Measurements from ENCODE around the gene WNT9B. TPM values are rescaled to one million over a fixed set of nuclear protein-coding genes. Genes with fewer than 3 reads are reported as not detected.

WNT9B gene
- total and polyA plus RNA-seq, 12 donors = 0.07 to 2.0 (median 0.55) TPM; not detected in 3

- intact Hi-C loops (cut with DNase I) = no loop called here
- WGBS, 4 donors = 62 to 68% (median 65%) methylated on average over 16 to 17 of the region's 17 CpGs
- H3K27me3 ChIP-seq = no peaks in the 10 kb centered on the region
- no peaks in the 10 kb centered on the region for H3K36me3 ChIP-seq (replicated peaks in 1 of 2)
- TF ChIP-seq POLR2A (IDR thresholded peaks at IDR 0.05) = no peak
- no peak for TF ChIP-seq CTCF (IDR thresholded peaks at IDR 0.05)
- H3K4me3 ChIP-seq = no peak overlapping the region
- peak overlapping the region in 1 of 5 donors; percentile 57 for H3K27ac ChIP-seq
- H3K9me3 ChIP-seq (replicated peaks in 1 of 3) = no peaks in the 10 kb centered on the region
- no peaks in the 10 kb centered on the region for H3K4me1 ChIP-seq (replicated peaks in 1 of 2)
- DNase-seq = peak in 4 of 7 donors; percentile 28 to 75 (median 55)
Observed at GRCh38 chr17:46832945-46833839, 18.2 kb upstream of the WNT9B start.

- intact Hi-C loops (cut with DNase I) = no loop called here
- WGBS, 4 donors = 78 to 89% (median 83%) methylated on average over 2 of the region's 2 CpGs
- TF ChIP-seq CTCF (IDR thresholded peaks at IDR 0.05) (no peak), POLR2A (IDR thresholded peaks at IDR 0.05) (no peak)
Observed at GRCh38 chr17:46833840-46834208, 17.6 kb upstream of the WNT9B start.

GRCh38 chr17:46834846-46835245 lies 16.5 kb upstream of the WNT9B start:
- DNase-seq = no peak
- Histone ChIP-seq H3K9me3 (replicated peaks in 1 of 3) (no peaks in the 10 kb centered on the region), H3K36me3 (replicated peaks in 1 of 2) (no peaks in the 10 kb centered on the region), H3K27ac (no peak overlapping the region), H3K4me3 (no peak overlapping the region), H3K4me1 (replicated peaks in 1 of 2) (no peaks in the 10 kb centered on the region), H3K27me3 (no peaks in the 10 kb centered on the region)
- WGBS, 4 donors = 92 to 100% (median 95%) methylated on average over 3 of the region's 3 CpGs
- no peak for TF ChIP-seq POLR2A (IDR thresholded peaks at IDR 0.05)
- no peak for TF ChIP-seq CTCF (IDR thresholded peaks at IDR 0.05)
- intact Hi-C loops (cut with DNase I) = no loop called here

More at GRCh38 chr17:46833840-46834208, 17.6 kb upstream of the WNT9B start:
- Histone ChIP-seq H3K27ac (no peak overlapping the region), H3K4me3 (no peak overlapping the region), H3K27me3 (no peaks in the 10 kb centered on the region), H3K4me1 (replicated peaks in 1 of 2) (no peaks in the 10 kb centered on the region), H3K36me3 (replicated peaks in 1 of 2) (no peaks in the 10 kb centered on the region), H3K9me3 (replicated peaks in 1 of 3) (no peaks in the 10 kb centered on the region)
- no peak for DNase-seq

- intact Hi-C loops (cut with DNase I) = no loop called here
Observed at GRCh38 chr17:46836500-46836899, 14.9 kb upstream of the WNT9B start.

More at GRCh38 chr17:46836500-46836899, 14.9 kb upstream of the WNT9B start:
- H3K27me3 ChIP-seq = peaks cover 7% of the 10 kb centered on the region
- H3K36me3 ChIP-seq (replicated peaks in 1 of 2) = no peaks in the 10 kb centered on the region
- no peaks in the 10 kb centered on the region for H3K9me3 ChIP-seq (replicated peaks in 1 of 3)
- WGBS, 4 donors = 49 to 60% (median 58%) methylated on average over 2 of the region's 2 CpGs
- H3K4me3 ChIP-seq = no peak overlapping the region
- DNase-seq = peak in 1 of 7 donors; percentile 17
- H3K4me1 ChIP-seq (replicated peaks in 1 of 2) = peaks cover 0 to 3% of the 10 kb centered on the region in 2 donors
- TF ChIP-seq CTCF (IDR thresholded peaks at IDR 0.05) (no peak), POLR2A (IDR thresholded peaks at IDR 0.05) (no peak)
- H3K27ac ChIP-seq = no peak overlapping the region

Measured in adrenal gland (tissue), 12 donors.